ENCODE data around the gene TRPC6. TPM values are rescaled to one million over a fixed set of nuclear protein-coding genes. Genes with fewer than 3 reads are reported as not detected.
"Not testable (repeated sequence)": the region's sequence is repeated elsewhere in the genome, so short reads cannot be mapped to it uniquely, and the experiment has no call there.

The TRPC6 gene
- total RNA-seq, 4 donors from 2014 or later = 55.5 to 77.3 (median 65.8) TPM

DNA sequence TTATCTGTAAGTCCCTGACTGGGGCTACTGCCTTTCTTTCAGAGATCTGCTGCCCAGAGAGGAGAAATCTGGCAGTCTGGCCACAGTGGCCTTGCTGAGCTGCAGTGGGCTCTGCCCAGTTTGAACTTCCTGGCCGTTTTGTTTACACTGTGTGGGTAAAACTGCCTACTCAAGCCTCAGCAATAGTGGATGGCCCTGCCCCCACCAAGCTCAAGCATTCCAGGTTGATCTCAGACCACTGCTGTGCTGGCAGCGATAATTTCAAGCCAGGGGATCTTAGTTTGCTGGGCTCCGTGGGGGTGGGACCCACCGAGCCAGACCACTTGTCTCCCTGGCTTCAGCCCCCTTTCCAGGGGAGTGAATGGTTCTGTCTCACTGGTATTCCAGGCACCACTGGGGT, 117.5 kb downstream of the TRPC6 start:
- 71% methylated on average over 4 of the region's 4 CpGs for WGBS
- peaks cover 0 to 18% (median 3%) of the 10 kb centered on the region in 4 donors for H3K36me3 ChIP-seq

DNA sequence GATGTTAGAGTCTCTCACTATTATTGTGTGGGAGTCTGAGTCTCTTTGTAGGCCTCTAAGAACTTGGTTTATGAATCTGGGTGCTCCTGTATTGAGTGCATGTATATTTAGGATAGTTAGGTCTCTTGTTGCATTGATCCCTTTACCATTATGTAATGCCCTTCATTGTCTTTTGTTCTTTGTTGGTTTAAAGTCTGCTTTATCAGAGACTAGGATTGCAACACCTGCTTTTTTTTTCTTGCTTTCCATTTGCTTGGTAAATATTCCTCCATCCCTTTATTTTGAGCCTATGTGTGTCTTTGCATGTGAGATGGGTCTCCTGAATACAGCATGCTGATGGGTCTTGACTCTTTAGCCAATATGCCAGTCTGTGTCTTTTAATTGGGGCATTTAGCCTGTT, 119.4 kb downstream of the TRPC6 start:
- H3K27me3 ChIP-seq; H3K4me3 ChIP-seq; H3K27ac ChIP-seq (replicated peaks in 1 of 4); DNase-seq (ENCODE audit: extremely low spot score); H3K4me1 ChIP-seq; intact Hi-C loops (cut with DNase I); H3K9me3 ChIP-seq: not testable (repeated sequence)
- H3K36me3 ChIP-seq = peaks cover 0 to 18% (median 3%) of the 10 kb centered on the region in 4 donors

More for the DNA sequence above, 117.5 kb downstream of the TRPC6 start:
- no peak overlapping the region for H3K27ac ChIP-seq (replicated peaks in 1 of 4)
- H3K27me3 ChIP-seq = no peaks in the 10 kb centered on the region
- H3K9me3 ChIP-seq = peaks cover 0 to 6% (median 3%) of the 10 kb centered on the region in 4 donors
- intact Hi-C loops (cut with DNase I) = no loop called here
- no peak overlapping the region for H3K4me3 ChIP-seq
- TF ChIP-seq, protein P1, sequence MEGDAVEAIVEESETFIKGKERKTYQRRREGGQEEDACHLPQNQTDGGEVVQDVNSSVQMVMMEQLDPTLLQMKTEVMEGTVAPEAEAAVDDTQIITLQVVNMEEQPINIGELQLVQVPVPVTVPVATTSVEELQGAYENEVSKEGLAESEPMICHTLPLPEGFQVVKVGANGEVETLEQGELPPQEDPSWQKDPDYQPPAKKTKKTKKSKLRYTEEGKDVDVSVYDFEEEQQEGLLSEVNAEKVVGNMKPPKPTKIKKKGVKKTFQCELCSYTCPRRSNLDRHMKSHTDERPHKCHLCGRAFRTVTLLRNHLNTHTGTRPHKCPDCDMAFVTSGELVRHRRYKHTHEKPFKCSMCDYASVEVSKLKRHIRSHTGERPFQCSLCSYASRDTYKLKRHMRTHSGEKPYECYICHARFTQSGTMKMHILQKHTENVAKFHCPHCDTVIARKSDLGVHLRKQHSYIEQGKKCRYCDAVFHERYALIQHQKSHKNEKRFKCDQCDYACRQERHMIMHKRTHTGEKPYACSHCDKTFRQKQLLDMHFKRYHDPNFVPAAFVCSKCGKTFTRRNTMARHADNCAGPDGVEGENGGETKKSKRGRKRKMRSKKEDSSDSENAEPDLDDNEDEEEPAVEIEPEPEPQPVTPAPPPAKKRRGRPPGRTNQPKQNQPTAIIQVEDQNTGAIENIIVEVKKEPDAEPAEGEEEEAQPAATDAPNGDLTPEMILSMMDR (IDR thresholded peaks at IDR 0.05) = no peak
- TF ChIP-seq POLR2A (IDR thresholded peaks at IDR 0.05; ENCODE audit: low read depth) (no peak), EP300 (IDR thresholded peaks at IDR 0.05) (no peak), POLR2AphosphoS5 (IDR thresholded peaks at IDR 0.05) (no peak)
- peaks cover 0 to 15% (median 12%) of the 10 kb centered on the region in 4 donors for H3K4me1 ChIP-seq
- DNase-seq (ENCODE audit: extremely low spot score) = no peak

DNA sequence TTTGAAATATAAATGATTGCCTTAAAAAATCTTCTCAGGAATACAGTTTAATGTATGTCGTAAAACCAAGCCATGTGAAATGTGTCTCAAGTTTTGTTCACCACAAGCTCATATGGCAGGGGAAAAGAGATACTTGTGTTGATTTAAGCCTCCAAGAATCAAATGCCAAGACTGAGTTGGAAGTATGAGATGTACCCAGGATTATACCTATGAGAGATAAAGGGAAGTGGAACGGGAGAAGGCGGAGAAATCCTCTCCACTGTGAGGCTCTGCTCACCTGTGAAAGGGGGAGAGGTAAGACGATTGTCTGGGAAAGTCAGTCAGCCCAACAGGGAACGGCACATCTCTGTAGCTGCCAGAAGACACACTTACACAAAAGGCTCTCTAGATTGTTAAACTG, 124.8 kb downstream of the TRPC6 start:
- 82% methylated on average over 5 of the region's 5 CpGs for WGBS
- Histone ChIP-seq H3K4me1 (peaks cover 0 to 8% (median 2%) of the 10 kb centered on the region in 4 donors), H3K36me3 (no peaks in the 10 kb centered on the region), H3K27ac (replicated peaks in 1 of 4) (no peak overlapping the region), H3K9me3 (peaks cover 0 to 7% (median 3%) of the 10 kb centered on the region in 4 donors), H3K27me3 (no peaks in the 10 kb centered on the region), H3K4me3 (no peak overlapping the region)
- TF ChIP-seq EP300 (IDR thresholded peaks at IDR 0.05) (no peak), POLR2AphosphoS5 (IDR thresholded peaks at IDR 0.05) (no peak), POLR2A (IDR thresholded peaks at IDR 0.05; ENCODE audit: low read depth) (no peak)
- TF ChIP-seq, protein P1 (IDR thresholded peaks at IDR 0.05) = no peak
- DNase-seq (ENCODE audit: extremely low spot score) = no peak
- intact Hi-C loops (cut with DNase I) = loop anchor here (5.0 kb wide), 1 partner anchor 388 kb away; no protein-coding TSS in a partner anchor

DNA sequence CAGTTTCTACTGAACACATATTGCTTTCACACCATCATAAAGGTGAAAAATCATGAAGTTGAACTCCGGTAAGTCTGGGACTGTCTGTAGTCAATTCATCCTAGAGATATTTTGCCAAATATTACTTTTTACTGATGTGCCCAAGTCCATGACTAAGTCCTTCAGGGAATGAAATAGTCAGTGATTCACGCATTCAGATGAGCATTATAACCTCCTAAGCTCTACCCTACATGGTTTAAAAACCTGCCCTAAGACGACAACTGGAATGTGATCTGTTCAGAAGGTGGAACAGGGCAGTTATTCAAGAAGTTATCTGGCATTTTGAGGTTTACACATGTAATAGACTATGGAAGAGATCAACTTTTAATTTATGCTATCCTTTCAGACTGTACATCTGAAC, 125.6 kb downstream of the TRPC6 start:
- Histone ChIP-seq H3K27me3 (no peaks in the 10 kb centered on the region), H3K27ac (replicated peaks in 1 of 4) (peak overlapping the region in 1 of 4 donors; percentile 44), H3K4me3 (no peak overlapping the region), H3K9me3 (peaks cover 0 to 7% (median 3%) of the 10 kb centered on the region in 4 donors), H3K36me3 (peaks cover 0 to 7% (median 3%) of the 10 kb centered on the region in 4 donors), H3K4me1 (peaks cover 0 to 8% (median 2%) of the 10 kb centered on the region in 4 donors)
- 66% methylated on average over 3 of the region's 3 CpGs for whole genome bisulfite sequencing
- TF ChIP-seq, protein P1 (IDR thresholded peaks at IDR 0.05) = no peak
- TF ChIP-seq POLR2A (IDR thresholded peaks at IDR 0.05; ENCODE audit: low read depth) = no peak
- TF ChIP-seq POLR2AphosphoS5 (IDR thresholded peaks at IDR 0.05) = peak in 1 of 2 donors; percentile 6
- no peak for TF ChIP-seq EP300 (IDR thresholded peaks at IDR 0.05)
- no peak for DNase-seq (ENCODE audit: extremely low spot score)
- intact Hi-C loops (cut with DNase I) = loop anchor here (5.0 kb wide), 1 partner anchor 389 kb away; no protein-coding TSS in a partner anchor

DNA sequence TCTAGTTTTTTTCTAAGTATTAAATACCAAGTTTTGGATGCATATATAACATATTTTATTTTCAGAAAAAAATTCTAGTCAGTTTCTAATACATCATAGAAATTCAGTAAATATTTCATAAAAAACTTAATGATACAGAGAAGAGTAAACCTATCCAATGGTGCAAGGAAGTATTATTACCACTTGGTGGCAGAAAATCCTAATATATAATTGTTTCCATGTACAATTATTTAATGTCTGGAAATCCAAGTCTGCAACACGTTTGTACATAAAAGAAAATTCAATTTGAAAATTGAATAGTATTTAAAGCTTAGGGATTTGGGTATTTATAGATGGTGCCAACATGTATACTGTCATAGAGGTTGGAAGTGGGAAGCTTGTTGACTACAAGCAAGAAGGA, 127.0 kb downstream of the TRPC6 start:
- intact Hi-C loops (cut with DNase I) = loop anchor here (5.0 kb wide), 1 partner anchor 390 kb away; no protein-coding TSS in a partner anchor
- Histone ChIP-seq H3K27me3 (no peaks in the 10 kb centered on the region), H3K9me3 (peaks cover 0 to 6% (median under 1%) of the 10 kb centered on the region in 4 donors), H3K4me3 (no peak overlapping the region), H3K27ac (replicated peaks in 1 of 4) (no peak overlapping the region), H3K4me1 (peaks cover 0 to 8% (median 2%) of the 10 kb centered on the region in 4 donors), H3K36me3 (peaks cover 0 to 20% (median 8%) of the 10 kb centered on the region in 4 donors)
- TF ChIP-seq, protein P1 (IDR thresholded peaks at IDR 0.05) = peak; percentile 28 to 63 (median 43)
- TF ChIP-seq POLR2AphosphoS5 (IDR thresholded peaks at IDR 0.05) = no peak
- WGBS = 0% methylated on average over 1 of the region's 1 CpG
- DNase-seq (ENCODE audit: extremely low spot score) = no peak

Measured in esophagus muscularis mucosa (tissue), 4 donors.